GM13976 (cell line): Measurements from ENCODE around the gene EIF4E1B.

Source experiments
- DNase-seq: peaks from one replicate; pipeline ENCODE4 v3.0.0; 2012; ENCODE audit warnings: low spot score
- CTCF ChIP-seq: IDR thresholded peaks from 2 replicates; pipeline ENCODE4 v1.5.1; 2012; ENCODE audit warnings: borderline replicate concordance, mild to moderate bottlenecking; ENCODE audit not compliant: insufficient read depth; ENCODE audit errors: extremely low read depth, missing control alignments, control extremely low read depth
- in situ Hi-C: fragments of 300-500 bp; cut with MboI; formaldehyde crosslinking; loops from one replicate; pipeline ENCODE4 v1.12.0; 2022; ENCODE audit warnings: low sequenced_read_pairs, mixed read lengths, inconsistent platforms; ENCODE audit not compliant: unreplicated experiment

EIF4E1B gene

GRCh38 chr5:176631383-176632200, 1.1 kb downstream of the EIF4E1B start:
- in situ Hi-C loops, result no loop called here
- DNase-seq, result no peak
- no peak for TF ChIP-seq CTCF

- in situ Hi-C loops, result no loop called here
- no peak for TF ChIP-seq CTCF
- no peak for DNase-seq
Observed at GRCh38 chr5:176632745-176633144, 2.3 kb downstream of the EIF4E1B start.

GRCh38 chr5:176633598-176633997, 3.1 kb downstream of the EIF4E1B start:
- no peak for DNase-seq
- in situ Hi-C loops, result no loop called here
- TF ChIP-seq CTCF, result no peak

GRCh38 chr5:176636426-176636825, 6.0 kb downstream of the EIF4E1B start:
- no peak for TF ChIP-seq CTCF
- in situ Hi-C loops, result no loop called here
- DNase-seq, result no peak

GRCh38 chr5:176637556-176637955, 7.1 kb downstream of the EIF4E1B start:
- TF ChIP-seq CTCF, result no peak
- no peak for DNase-seq

GRCh38 chr5:176638437-176638836, 8.0 kb downstream of the EIF4E1B start:
- in situ Hi-C loops, result no loop called here
- DNase-seq, result no peak

More at GRCh38 chr5:176637556-176637955, 7.1 kb downstream of the EIF4E1B start:
- in situ Hi-C loops, result no loop called here

More at GRCh38 chr5:176638437-176638836, 8.0 kb downstream of the EIF4E1B start:
- no peak for TF ChIP-seq CTCF
